NCI-H128 (cell line): Measurements from ENCODE around the gene GIMAP2.

ENCODE experiments used
- DNase-seq: peaks from one replicate; lab custom pipeline; 2025; ENCODE audit not compliant: unreplicated experiment; lab: John Stamatoyannopoulos, UW

GIMAP2 gene

DNA sequence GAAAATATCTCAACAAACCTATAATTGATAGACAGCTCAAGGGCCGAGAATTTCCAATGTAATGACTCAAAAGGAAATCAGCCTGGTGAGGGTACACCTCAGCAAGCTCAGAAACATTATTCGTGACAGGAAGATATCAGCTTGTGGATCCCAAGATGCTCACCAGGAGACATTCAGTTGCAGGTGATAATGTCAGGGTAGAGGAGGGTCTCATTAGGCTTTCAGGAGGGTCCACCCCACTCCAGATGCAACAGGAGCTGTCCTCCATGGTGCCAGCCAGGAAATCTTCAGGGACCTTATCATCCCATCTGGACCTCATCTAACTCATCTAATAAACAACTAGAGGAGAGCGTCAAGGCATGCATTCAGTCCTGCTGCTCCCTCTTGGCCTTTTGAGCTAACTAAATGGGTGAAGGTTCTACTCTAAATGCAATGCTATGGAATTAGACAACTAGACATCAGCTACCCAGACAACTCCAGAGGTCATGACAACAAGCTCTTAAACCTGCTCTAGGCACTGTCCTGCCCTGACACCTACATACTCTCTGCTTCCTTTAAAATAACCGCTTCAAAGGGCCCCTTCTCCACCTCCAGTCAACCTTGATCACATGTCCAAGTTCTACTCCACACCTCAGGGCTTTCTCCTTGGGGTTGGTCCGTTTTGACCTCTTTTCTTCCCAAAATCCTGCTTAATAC lies 47.4 kb downstream of the GIMAP2 start:
- no peak for DNase-seq

GRCh38 chr7:150733482-150734095 lies 48.1 kb downstream of the GIMAP2 start:
- no peak for DNase-seq

- no peak for DNase-seq
These were observed 48.7 kb downstream of the GIMAP2 start for GRCh38 chr7:150734254-150734653.

GRCh38 chr7:150735596-150736358 lies 50.3 kb downstream of the GIMAP2 start:
- DNase-seq, result no peak

DNA sequence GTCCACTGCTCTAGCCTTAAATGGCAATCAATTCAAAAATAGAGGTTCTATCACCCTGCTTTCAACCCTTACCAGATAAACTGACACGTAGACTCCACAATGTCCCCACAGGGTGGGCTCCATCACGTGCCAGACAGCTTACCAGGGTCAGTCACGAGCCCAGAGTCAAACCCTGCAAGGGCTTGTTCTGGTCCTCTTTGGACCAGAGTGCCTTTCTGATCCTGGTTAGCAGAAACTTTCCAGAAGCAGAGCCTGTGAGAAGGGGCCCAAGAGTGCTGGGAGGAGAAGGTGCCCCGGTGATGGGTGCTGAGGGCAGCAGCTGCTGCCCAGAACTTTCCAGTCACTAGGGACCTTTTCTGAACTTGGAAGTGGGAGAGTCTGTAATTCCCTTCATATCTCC lies 51.4 kb downstream of the GIMAP2 start:
- no peak for DNase-seq

DNA sequence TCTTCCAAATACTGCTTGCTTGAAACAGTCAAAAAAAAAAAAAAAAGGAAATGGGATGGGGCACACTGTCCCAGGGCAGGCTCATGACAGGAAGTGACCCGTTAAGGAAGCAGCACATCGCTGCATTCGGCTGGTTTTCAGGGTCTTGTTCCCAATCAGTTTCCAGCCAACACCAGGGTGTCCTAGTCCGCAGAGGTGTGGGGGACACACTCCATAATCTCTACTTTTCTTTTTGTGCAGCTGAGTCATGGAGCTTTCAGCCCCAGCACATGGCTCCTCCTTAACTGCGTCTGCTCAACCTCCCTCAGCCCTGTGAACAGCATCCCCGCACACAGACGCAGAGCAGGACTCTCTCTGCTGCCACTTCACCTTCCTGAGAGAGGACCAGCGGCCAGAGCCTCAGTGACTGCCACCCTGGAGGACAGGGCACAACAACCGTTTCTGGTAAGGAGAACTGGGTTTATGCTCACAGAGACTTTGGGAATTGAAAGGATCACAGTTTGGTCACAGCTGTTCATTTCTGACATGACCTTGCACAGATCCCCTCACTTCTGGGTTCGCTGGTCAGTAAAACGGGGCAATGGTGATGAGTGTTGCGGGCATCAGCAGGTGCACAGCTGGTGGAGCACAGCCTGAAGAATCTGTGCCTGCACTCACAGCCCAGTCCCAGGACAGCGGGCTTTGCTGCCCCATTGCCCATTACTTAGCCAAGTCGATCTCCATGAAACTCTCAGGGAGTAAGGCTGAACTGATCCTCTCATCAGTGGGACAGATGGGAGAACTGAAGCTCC lies 52.0 kb downstream of the GIMAP2 start, which contains the start of gene GIMAP5:
TSS of gene GIMAP5 (plus strand) at position 154 of the 791 bp plus-strand sequence. CDS start 3,467 bp downstream, outside the sequence.
- no peak for DNase-seq

DNA sequence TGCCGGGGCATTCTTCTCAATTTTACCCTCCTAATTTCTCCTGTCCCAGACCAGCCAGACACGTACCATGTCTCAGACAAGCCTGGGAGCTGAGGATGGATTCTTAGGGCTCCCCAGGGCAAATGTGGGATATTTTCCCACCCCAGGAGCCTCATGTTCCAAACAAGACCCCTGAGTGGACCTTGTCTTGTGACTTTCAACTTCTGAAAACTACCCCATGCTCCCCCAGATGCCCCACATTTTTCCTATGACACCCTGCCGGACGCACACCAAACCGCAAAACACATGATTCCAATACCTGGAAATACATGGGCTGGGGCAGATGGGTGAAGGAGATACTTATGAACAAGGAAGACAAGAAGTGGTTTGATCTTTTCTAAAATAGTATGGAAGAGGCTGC lies 52.6 kb downstream of the GIMAP2 start:
- no peak for DNase-seq

- DNase-seq, result no peak
These were observed 53.1 kb downstream of the GIMAP2 start for GRCh38 chr7:150738591-150739001.

DNA sequence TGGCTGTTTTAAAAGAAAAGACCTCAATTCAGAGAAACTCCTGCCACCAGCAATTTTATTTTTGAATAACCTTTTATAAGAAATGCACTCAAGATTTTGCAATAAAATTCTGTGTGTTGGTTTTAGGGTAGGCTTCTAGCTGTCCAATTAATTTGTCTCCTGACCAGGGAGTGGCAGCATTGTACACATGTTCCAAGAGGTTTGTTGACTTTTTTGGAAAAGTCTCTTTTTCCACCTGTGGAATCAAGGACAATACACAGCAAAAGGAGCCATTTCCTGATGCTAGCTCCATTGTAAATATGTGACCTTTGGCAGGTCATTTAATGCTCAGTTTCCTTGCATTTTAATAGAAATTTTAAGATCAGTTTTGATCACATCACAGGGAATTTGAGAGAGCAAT lies 53.5 kb downstream of the GIMAP2 start:
- DNase-seq, result no peak

GRCh38 chr7:150740053-150740452 lies 54.5 kb downstream of the GIMAP2 start:
- DNase-seq, result no peak

- no peak for DNase-seq
These were observed 56.9 kb downstream of the GIMAP2 start for GRCh38 chr7:150742286-150742968.
